KG1 (cell line): ENCODE results near the gene THADA.

Source experiments
- DNase-seq: peaks from one replicate; lab custom pipeline; 2025; lab: John Stamatoyannopoulos, UW

THADA gene

DNA sequence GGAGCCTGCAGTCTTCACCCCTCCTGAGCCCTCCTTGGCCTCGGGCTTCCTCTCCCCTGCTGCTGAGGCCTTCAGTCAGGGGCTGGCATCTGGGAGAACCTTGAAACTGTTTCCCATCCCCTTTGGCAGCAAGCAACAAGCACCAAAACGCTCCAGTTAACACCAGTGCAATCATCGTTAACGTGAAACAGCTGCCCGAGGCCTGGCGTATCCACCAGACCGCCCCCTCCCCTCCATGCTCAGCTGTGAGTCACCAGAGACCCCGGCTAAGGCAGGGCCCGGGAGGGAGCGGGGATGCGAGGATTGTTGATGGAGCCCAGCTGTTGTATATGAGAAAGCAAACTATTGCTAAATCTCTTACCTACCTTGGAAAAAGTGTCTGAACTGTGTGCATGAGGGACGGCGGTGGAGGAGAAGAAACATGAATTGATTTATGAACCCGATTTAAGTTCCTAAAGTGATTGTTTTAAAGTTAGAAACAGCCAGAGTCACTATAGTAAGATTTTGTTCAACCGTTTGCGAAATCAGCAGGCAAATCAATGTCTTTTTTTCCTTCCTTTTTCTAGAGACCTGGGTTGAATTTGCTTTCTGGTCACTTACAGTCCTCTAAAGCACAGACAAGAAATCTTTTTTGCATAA, 374.6 kb downstream of the THADA start:
- peak; percentile 81 for DNase-seq

- DNase-seq: no peak
These were observed 375.1 kb downstream of the THADA start for GRCh38 chr2:43220760-43221123.

DNA sequence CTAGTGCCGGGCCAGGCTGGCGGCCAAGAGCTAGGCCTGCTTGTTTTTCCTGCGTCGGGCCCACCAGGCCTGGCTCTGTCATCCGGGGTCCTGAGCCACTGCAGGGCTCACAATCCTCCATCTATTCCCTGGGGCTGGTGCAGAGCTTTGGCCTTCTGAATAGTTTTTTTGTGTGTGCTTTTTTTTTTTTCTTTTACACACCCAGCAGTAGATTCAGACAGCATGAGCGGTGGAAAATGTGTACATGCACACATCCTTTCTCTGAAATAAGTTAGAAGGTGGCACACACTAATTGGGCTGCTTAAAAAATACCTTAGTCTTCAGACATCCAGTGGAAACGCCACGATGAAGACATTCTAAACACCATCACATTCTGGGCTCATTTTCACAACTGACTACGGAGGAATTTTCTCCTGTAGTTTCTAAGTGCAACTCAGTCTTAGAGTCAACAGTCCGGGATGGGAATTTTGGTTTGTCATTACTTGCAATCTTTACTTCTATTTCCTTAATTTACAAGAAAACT, 375.5 kb downstream of the THADA start:
- DNase-seq: no peak

DNA sequence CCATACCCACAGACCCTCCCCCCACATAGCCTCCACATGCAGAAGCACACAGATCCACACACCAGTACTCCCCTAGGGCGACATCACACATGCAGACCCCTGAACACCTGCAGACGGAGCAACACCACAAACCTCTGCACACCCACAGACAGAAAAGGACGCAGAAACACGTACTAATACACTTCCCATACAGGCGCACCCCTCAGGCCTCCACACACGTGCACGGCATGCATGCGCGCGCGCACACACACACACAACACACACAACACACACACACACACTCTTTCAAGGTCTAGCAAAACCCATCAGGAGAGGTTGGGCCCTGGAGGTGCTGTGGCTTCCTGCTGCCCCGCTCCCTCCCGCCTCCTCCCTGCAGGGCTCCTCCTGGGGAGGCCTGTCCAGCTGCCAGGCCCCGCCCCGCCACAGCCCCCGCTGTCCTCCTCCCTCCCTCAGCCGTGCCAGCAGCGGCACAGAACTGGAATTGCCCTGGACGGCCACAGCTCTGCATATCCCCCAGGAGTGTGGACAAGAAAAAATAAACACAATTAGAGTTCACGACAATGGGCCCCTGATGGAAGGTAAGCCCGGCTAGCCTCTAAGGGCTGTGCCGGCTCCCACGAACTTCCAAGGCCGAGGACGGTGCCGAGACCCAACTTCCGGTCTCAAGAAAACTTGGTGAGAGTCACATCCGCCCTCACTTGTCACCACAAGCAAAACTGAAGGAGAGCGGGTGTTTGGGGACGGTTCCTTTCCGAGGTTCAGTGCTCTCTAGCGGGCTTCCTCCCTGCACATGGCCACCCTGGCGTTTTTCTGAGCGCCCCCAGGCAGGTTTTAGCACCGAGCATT, 376.2 kb downstream of the THADA start:
- DNase-seq: peak; percentile 88

- DNase-seq: peak; percentile 46
These were observed 377.0 kb downstream of the THADA start for GRCh38 chr2:43218702-43219382.

DNA sequence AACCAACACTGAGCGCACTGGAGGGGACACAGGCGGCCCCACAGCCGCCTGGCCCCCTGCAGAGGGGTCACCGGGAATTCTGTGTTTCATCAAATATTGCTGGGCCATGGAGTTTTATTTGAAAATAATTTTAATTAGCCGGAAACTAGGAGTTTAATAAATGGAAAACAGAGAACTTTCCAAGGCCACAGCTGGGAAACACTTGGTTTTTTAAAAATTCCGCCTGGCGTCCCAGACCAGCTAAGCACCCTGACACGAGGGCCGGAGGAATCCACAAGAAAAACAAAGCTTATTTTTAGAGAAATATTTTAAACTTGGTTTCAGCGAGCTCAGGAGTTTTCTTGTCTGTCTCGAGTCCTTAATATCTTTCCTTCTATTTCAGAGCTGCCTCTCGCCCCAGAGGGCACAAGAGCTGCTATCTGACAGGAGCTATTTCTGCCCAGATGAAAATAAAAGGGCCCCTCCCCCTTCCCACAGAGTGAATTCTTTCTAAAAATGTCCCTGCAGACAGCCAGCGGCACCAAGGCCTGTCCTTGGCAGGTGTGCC, 377.6 kb downstream of the THADA start:
- peak; percentile 30 for DNase-seq

- DNase-seq: no peak
These were observed 378.3 kb downstream of the THADA start for GRCh38 chr2:43217228-43218154.

GRCh38 chr2:43216629-43217028, 379.2 kb downstream of the THADA start:
- DNase-seq: no peak

DNA sequence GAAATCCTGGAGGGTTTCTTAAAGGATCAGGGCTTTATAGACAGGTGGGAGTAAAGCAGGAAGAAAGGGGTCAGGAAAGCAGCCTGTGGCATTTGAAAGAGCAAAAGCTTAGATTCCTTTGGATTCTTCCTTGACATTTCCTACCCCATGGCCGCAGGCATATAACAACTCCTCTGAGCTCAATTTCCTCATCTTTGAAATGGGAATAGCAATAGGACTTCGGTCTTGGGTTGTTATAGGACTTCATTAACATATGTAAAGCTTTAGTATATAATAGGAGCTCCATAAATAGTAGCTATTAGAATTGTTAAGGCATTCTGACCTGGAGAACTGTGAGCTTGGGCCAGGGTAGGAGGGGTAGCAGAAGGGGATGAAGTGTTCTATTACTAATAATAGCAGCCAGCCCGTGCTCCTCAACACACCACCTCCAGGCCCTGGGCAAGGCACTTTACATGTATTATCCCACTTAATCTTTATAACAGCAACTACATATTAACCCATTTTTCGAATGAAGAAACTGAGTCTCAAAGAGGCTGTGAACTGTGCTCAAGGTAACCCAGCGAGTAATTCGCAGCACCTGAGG, 380.1 kb downstream of the THADA start:
- DNase-seq: no peak

DNA sequence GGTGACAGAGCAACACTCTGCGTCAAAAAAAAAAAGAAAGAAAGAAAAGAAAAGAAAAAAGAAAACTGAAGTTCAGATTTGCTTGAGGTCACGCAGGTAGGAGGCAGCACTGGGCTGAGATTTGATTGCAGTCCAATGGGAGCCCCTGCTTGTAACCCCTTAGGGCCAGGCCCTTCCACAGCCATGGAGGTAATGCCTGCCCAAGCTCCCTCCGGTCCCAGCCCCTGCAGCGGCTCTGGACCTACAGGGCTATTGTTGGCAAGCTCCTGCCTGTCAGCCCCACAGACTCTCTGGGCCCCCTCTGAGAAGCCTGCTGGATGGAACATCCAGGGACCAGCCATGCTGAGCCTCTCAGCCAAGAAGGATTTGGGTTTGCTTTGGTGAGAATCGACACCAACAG, 381.6 kb downstream of the THADA start:
- DNase-seq: no peak

DNA sequence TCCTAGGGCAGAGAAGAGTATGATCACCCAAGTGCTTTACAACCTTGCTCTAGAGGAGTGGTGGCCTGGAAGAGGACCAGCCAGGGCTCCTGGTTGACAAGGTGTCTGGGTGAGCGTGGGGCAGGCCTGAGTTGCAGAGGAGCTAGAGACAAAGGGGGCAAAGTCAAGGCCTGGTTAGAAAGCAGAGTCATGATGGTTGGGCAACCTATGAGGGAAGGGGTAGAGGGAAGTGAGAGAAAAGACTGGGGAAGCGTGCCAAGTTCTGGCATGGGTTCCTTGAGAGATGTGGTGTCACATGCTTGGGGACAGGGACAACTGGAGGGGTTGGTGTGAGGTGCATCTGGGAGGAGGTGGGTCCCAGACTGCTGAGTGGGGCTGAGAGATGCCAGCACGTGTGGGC, 382.9 kb downstream of the THADA start:
- DNase-seq: peak; percentile 43

GRCh38 chr2:43212216-43212835, 383.5 kb downstream of the THADA start:
- DNase-seq: no peak

DNA sequence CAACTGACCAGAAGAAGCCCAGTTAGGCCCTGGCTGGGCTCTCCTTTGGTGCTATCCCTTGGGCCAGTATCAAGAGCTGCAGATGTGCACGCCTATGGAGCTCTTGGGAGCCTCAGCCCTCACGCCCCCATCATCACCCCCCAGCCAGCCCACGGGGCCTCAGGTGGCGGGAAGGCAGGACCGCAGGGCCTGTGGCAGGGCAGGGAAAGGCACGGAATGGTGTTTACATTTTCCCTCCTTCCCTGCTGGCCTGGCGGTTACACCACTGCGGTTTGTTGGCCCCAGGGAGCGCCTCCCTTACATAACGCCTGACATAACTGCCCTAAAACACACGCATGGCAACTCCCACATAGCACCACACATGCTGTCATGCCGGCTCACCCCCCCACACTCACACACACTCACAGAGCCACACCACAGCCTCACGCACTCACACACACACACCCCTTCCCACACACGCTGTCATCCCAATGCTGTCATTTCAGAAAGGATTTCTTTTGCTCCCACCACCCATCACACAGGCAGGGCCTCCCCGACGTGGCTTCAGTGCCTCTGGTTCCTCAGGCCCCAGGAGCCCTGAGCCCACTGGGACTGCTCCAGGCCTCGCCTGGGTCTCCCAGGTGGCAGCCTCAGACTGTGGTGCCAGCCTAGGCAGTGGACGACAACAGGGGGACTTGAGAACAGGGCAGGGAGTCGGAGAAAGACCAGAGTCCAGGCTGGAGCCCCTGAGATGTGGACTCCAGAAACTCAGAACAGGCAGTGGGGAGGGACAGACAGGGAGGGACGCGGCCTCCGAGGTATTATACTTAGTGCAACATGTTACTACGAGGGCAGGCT, 385.2 kb downstream of the THADA start:
- DNase-seq: no peak

DNA sequence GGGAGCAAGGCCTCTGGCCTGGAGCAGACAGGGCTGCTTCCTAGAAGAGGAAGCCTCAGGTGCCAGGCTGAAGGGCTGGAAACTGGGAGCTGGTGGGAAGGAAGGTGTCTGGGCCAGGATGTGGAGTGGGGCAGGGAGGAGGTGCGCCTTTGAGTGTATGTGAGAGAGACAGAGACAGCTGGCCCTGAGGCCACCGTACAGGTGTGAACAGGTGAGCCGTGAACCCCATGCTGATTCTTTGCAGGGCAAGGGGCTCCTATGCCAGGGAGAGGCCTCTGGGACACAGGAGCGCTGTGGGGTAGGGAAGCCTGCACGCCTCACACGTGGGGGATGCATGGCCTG, 385.7 kb downstream of the THADA start:
- no peak for DNase-seq

- no peak for DNase-seq
These were observed 386.6 kb downstream of the THADA start for GRCh38 chr2:43209204-43209717.

DNA sequence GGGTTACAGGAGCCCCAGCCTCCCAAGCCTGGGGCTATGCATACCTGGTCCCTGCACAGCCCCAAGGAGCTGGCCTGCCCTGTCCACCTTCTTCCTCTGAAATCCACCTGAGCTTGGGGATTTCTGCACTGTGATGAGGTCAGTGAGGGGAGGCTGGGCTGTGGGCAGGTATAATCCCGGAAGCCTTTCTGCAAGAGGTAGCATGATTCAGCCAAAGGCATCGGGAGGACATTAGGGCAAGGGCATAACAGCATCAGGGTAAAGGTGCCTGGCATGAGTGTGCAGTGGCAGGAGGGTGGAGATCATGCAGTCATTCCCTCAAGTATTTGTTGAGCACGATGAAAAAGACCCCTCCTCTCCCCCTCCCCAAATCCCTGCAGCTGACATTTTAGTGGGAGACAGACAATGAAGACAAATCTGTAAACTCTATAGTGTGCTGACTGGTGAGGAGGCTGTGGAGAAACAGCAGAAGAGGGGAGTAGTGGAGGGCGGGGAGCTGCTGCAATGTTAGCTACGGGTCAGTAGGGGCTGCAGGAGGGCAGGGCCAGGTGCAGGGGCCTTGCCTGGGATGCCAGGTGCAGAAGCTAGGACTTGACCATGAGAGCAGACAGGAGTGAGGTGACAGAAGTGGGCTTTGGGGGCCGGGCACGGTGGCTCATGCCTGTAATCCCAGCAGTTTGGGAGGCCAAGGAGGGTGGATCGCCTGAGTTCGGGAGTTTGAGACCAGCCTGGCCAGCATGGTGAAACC, 388.1 kb downstream of the THADA start:
- DNase-seq: no peak

- no peak for DNase-seq
These were observed 389.2 kb downstream of the THADA start for GRCh38 chr2:43206602-43207001.

GRCh38 chr2:43203373-43203772, 392.5 kb downstream of the THADA start:
- DNase-seq: no peak

- no peak for DNase-seq
These were observed 393.5 kb downstream of the THADA start for GRCh38 chr2:43202289-43202688.
